Adrenal gland (tissue), 12 donors: ENCODE results near the gene HECW1. TPM values are rescaled to one million over a fixed set of nuclear protein-coding genes. Genes with fewer than 3 reads are reported as not detected.
A peak's percentile ranks its signal among the peaks of the same experiment; 100 is the strongest.

Source experiments
- DNase-seq, 7 donors: peaks; one replicate each; pipeline ENCODE4 v3.0.0-alpha.2; 2019 to 2020
- H3K27ac ChIP-seq, 5 donors: fragments of 200-600 bp; sonication (generic) in 4 of 5; 1 replicate in 3 of 5; 2 replicates in 2 of 5; pipeline versions ENCODE4 v1.5.1 to v1.8.0; 2016 to 2020; ENCODE audit warnings: mild to moderate bottlenecking in 1 of 5
- H3K27me3 ChIP-seq: fragments of 200-600 bp; 2 replicates; pipeline ENCODE4 v1.8.0; 2021
- H3K36me3 ChIP-seq, 2 donors: fragments of 200-600 bp; replicated peaks in 1 of 2; 1 replicate in 1 of 2; 2 replicates in 1 of 2; pipeline versions ENCODE4 v1.5.1 to v1.8.0; 2018 to 2022
- H3K4me1 ChIP-seq, 2 donors: fragments of 200-600 bp; replicated peaks in 1 of 2; 1 replicate in 1 of 2; 2 replicates in 1 of 2; pipeline versions ENCODE4 v1.5.1 to v1.8.0; 2018 to 2021
- H3K4me3 ChIP-seq, 4 donors: fragments of 200-600 bp; sonication (generic) in 3 of 4; one replicate each; pipeline ENCODE4 v1.5.1; 2016 to 2018
- H3K9me3 ChIP-seq, 3 donors: fragments of 200-600 bp; sonication (generic) in 1 of 3; replicated peaks in 1 of 3; 1 replicate in 2 of 3; 2 replicates in 1 of 3; pipeline versions ENCODE4 v1.5.1 to v1.8.0; 2016 to 2021
- POLR2A ChIP-seq, 2 donors: fragments of 450-650 bp; IDR thresholded peaks; one replicate each; pipeline ENCODE4 v1.6.1; 2017; ENCODE audit warnings: antibody characterized with exemption in 2 of 2, mild to moderate bottlenecking in 2 of 2, moderate library complexity in 1 of 2
- WGBS, 4 donors: extraction: QIAGEN DNeasy Blood & Tissue Kit in 2 of 4; methylation state at CpG; one replicate each; pipeline versions ENCODE4 v1.1.5 to v1.1.7; 2013 to 2017; 5-methylcytosine and 5-hydroxymethylcytosine counted together
- intact Hi-C, 2 donors: fragments of 100-400 bp; cut with DNase I; formaldehyde crosslinking; loops; one replicate each; pipeline versions ENCODE4 v1.14.1 to v1.15.0; 2022 to 2023
- polyA plus RNA-seq, 3 donors: library from polyadenylated mRNA; stranded (reverse); fragments of 200-250 nt in 2 of 3; fragments of 350-450 nt in 1 of 3; fragmentation: Illumina TruSeq in 1 of 3; extraction: RNeasy Lipid Tissue Mini Kit (QIAGEN cat#74804) in 1 of 3; gene quantifications; one replicate each; pipeline ENCODE4 v1.2.3, GENCODE V29; 2013 to 2014
- total RNA-seq, 9 donors: library from RNA; depleted of rRNA in 4 of 9; stranded (reverse); fragments of >200 nt in 4 of 9; fragments of 120-200 nt in 1 of 9; fragmentation: NEBNext Ultra II Directional in 1 of 9; extraction: Animal tissue kit (Norgen Biotek cat#: 25700) in 1 of 9; gene quantifications; one replicate each; pipeline versions ENCODE4 v1.1.0 to v1.2.4, GENCODE V29; 2013 to 2023
- TF ChIP-seq, protein P1 (sequence below), 6 experiments: fragments of 450-650 bp in 4 of 6; fragments of 200-600 bp in 2 of 6; sonication (generic) in 1 of 6; IDR thresholded peaks; 1 replicate in 5 of 6; 2 replicates in 1 of 6; pipeline versions ENCODE4 v1.5.1 to v1.8.0; 2016 to 2021; ENCODE audit warnings: antibody characterized with exemption in 6 of 6, mild to moderate bottlenecking in 2 of 6, moderate library complexity in 1 of 6
- donor health status: healthy with polysubstance abuse.
- donor health status: Bipolar disorder and iron deficiency.
- donor health status: DM: yes; HTN: yes; CAD: no.
- donor health status: DM: no; HTN: no; CAD: no.
- donor health status: DM: no; HTN: no; CAD: no.
- donor health status: DM: yes; HTN: yes; CAD: no.

HECW1 gene
- total and polyA plus RNA-seq, 12 donors = under 0.01 to 3.2 (median 0.06) TPM; not detected in 4

DNA sequence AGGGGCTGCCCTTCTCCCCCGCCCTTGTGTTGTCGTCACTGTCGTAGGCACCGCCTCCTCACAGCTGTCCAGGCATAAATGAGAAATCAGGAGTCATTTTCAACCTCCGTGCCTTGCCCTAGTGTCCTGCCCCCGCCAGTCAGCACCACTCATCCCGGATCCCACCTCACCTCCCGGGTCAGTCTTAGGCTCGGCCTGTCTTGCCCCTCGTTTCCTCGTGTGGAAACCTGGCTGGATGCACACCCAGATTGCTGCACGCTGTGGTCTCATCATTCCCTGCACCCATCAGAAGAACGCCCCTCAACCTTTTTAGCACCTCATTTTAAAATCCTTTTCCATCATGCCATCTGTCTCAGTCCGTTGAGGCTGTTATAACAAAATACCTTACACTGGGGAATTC is 213.1 kb downstream of the HECW1 start:
- intact Hi-C loops = no loop called here
- Histone ChIP-seq H3K27me3 (no peaks in the 10 kb centered on the region), H3K4me3 (no peak overlapping the region)

DNA sequence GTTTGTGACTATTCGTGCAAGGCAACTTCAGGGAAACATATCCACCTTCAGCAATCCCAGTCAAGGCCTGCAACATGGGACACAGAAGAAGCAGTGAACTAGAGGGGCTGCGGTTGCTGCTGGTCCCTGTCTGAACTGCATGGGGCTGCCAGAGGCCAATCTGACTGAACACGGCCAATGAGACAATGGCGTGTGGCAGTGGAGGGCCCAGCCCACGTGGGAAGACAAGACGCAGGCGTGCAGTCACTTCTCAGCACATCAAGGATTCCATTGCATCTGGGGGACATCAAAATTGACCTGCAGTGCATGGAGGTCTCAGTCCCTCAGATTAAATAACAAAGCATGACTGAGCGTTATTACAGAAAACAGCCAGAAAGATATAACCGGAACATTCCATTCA is 215.9 kb downstream of the HECW1 start:
- Histone ChIP-seq H3K36me3 (no peaks in the 10 kb centered on the region), H3K4me1 (peaks cover 0 to 4% of the 10 kb centered on the region in 2 donors), H3K27ac (peak overlapping the region in 1 of 5 donors; percentile 6), H3K27me3 (no peaks in the 10 kb centered on the region), H3K4me3 (no peak overlapping the region), H3K9me3 (no peaks in the 10 kb centered on the region)
- intact Hi-C loops = no loop called here
- 76 to 88% (median 83%) methylated on average over 9 of the region's 9 CpGs for WGBS, 4 donors
- TF ChIP-seq, protein P1, sequence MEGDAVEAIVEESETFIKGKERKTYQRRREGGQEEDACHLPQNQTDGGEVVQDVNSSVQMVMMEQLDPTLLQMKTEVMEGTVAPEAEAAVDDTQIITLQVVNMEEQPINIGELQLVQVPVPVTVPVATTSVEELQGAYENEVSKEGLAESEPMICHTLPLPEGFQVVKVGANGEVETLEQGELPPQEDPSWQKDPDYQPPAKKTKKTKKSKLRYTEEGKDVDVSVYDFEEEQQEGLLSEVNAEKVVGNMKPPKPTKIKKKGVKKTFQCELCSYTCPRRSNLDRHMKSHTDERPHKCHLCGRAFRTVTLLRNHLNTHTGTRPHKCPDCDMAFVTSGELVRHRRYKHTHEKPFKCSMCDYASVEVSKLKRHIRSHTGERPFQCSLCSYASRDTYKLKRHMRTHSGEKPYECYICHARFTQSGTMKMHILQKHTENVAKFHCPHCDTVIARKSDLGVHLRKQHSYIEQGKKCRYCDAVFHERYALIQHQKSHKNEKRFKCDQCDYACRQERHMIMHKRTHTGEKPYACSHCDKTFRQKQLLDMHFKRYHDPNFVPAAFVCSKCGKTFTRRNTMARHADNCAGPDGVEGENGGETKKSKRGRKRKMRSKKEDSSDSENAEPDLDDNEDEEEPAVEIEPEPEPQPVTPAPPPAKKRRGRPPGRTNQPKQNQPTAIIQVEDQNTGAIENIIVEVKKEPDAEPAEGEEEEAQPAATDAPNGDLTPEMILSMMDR (IDR thresholded peaks at IDR 0.05) = no peak
- no peak for TF ChIP-seq POLR2A (IDR thresholded peaks at IDR 0.05)
- DNase-seq = no peak

More for the DNA sequence above, 213.1 kb downstream of the HECW1 start:
- H3K4me1 ChIP-seq = peaks cover 0 to 4% of the 10 kb centered on the region in 2 donors
- H3K36me3 ChIP-seq = no peaks in the 10 kb centered on the region
- TF ChIP-seq, protein P1 (IDR thresholded peaks at IDR 0.05) = no peak
- no peak for TF ChIP-seq POLR2A (IDR thresholded peaks at IDR 0.05)
- no peak overlapping the region for H3K27ac ChIP-seq
- DNase-seq = no peak
- H3K9me3 ChIP-seq = no peaks in the 10 kb centered on the region
- 85 to 88% (median 86%) methylated on average over 14 of the region's 14 CpGs for WGBS, 4 donors

DNA sequence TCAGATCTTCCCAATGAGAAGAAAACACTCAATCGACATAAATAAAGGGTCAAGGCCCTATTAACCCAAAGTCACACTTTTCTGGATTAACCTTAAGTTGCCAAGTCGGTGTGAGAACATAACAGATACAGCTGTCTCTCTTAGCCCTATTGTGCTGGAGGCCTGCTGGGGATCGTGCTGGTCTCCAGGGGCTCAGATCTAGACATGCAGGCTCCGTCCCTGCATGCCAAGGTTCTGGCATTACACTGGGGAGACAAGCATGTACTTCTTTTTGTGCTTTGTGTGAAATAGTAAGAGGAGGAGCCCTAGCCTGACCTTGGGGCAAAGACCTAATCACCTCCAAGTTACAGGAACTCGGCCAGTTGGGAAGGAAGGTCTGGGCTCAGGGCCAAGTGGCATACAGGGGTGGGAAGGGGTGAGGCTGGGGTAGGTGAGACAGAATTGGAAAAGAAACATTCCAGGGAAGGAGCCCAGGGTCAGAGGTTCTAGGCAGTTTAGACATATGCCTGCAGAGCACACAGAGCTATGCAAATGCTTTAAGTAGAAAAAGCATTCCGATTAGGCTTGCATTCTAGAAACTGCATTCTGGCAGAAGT is 216.4 kb downstream of the HECW1 start:
- Histone ChIP-seq H3K4me1 (peaks cover 0 to 4% of the 10 kb centered on the region in 2 donors), H3K9me3 (no peaks in the 10 kb centered on the region), H3K27me3 (no peaks in the 10 kb centered on the region), H3K27ac (peak overlapping the region in 1 of 5 donors; percentile 6), H3K4me3 (no peak overlapping the region), H3K36me3 (no peaks in the 10 kb centered on the region)
- intact Hi-C loops = no loop called here
- 26 to 40% (median 33%) methylated on average over 5 to 6 of the region's 6 CpGs for WGBS, 4 donors
- TF ChIP-seq POLR2A (IDR thresholded peaks at IDR 0.05) = no peak
- TF ChIP-seq, protein P1 (IDR thresholded peaks at IDR 0.05) = no peak
- DNase-seq = peak in 6 of 7 donors; percentile 25 to 68 (median 54)

DNA sequence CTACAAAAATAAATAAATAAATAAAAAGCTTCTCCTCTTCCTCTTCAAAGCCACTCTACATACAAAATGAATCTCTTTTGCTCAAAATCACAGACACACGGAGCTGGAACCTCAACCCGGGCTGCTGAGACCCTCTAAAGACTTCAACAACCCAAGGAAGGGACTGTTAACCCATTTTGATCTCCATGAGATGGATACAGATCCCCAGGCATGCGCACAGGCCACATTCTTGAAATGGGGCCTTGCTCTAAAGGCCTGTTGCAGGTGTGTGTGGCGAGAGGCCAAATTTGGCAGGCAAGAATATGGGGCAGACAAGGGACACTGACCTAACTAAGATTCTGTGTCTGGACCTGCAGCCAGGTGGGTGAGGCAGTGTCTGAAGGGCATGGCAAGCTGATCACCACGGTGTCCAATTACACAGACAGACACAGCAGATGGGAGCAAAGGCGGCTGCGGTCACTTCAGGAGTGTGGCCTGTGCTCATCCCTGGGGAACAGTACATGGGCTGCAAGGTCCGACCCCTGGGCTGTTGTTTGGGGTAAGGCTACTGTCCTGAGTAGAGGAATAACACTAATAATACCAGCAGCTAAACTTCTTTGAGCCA is 219.8 kb downstream of the HECW1 start:
- intact Hi-C loops = no loop called here
- no peaks in the 10 kb centered on the region for H3K9me3 ChIP-seq
- WGBS, 4 donors = 89 to 94% (median 91%) methylated on average over 8 of the region's 8 CpGs

More for the DNA sequence above, 219.8 kb downstream of the HECW1 start:
- no peak overlapping the region for H3K27ac ChIP-seq
- TF ChIP-seq POLR2A (IDR thresholded peaks at IDR 0.05) = no peak
- TF ChIP-seq, protein P1 (IDR thresholded peaks at IDR 0.05) = no peak
- H3K27me3 ChIP-seq = no peaks in the 10 kb centered on the region
- H3K36me3 ChIP-seq = no peaks in the 10 kb centered on the region
- H3K4me1 ChIP-seq = peaks cover 0 to 4% of the 10 kb centered on the region in 2 donors
- no peak overlapping the region for H3K4me3 ChIP-seq
- DNase-seq = no peak
